MCF 10A (cell line): ENCODE data around the gene CERS6. TPM values are rescaled to one million over a fixed set of nuclear protein-coding genes. Genes with fewer than 3 reads are reported as not detected.
A peak's percentile ranks its signal among the peaks of the same experiment; 100 is the strongest.

Experiments used
- BruUV-seq: library from RNA; stranded (reverse); fragments of 400-500 nt; replicated peaks from 2 replicates; lab custom pipeline; 2021; lab: Mats Ljungman, UMichigan
- CTCF ChIA-PET: fragments of 300-600 bp; sonication (Branson Sonifier 250); formaldehyde crosslinking; extraction: SDS; loops from one replicate; lab custom pipeline; 2021; ENCODE audit warnings: antibody characterized with exemption, inconsistent platforms; lab: Yijun Ruan, JAX
- POLR2A ChIA-PET: fragments of 300-600, 350-650 bp; sonication (Branson Sonifier 250); formaldehyde crosslinking; extraction: SDS; loops from one replicate; lab custom pipeline; 2020; ENCODE audit warnings: antibody characterized with exemption, inconsistent platforms; lab: Yijun Ruan, JAX
- DNase-seq: peaks from one replicate; pipeline ENCODE4 v3.0.0-alpha.2; 2018; ENCODE audit not compliant: unreplicated experiment
- H3K27ac Mint-ChIP-seq: one replicate; pipeline ENCODE4 v1.8.0; 2022; ENCODE audit warnings: mild to moderate bottlenecking, low read depth, mixed read lengths; ENCODE audit not compliant: unreplicated experiment
- H3K27me3 Mint-ChIP-seq: one replicate; pipeline ENCODE4 v1.8.0; 2022; ENCODE audit warnings: mixed read lengths; ENCODE audit not compliant: insufficient read depth, unreplicated experiment
- H3K36me3 Mint-ChIP-seq: one replicate; pipeline ENCODE4 v1.8.0; 2022; ENCODE audit warnings: mild to moderate bottlenecking, moderate library complexity, mixed read lengths; ENCODE audit not compliant: insufficient read depth, unreplicated experiment
- H3K4me1 Mint-ChIP-seq: one replicate; pipeline ENCODE4 v1.8.0; 2022; ENCODE audit warnings: mixed read lengths; ENCODE audit not compliant: insufficient read depth, unreplicated experiment
- H3K4me3 Mint-ChIP-seq: one replicate; pipeline ENCODE4 v1.8.0; 2022; ENCODE audit warnings: mild to moderate bottlenecking, moderate library complexity, mixed read lengths; ENCODE audit not compliant: unreplicated experiment
- H3K9me3 Mint-ChIP-seq: one replicate; pipeline ENCODE4 v1.8.0; 2022; ENCODE audit warnings: mixed read lengths; ENCODE audit not compliant: unreplicated experiment
- intact Hi-C: fragments of 100-400 bp; cut with micrococcal nuclease; formaldehyde crosslinking; loops from 2 replicates; pipeline ENCODE4 v1.14.1; 2022
- total RNA-seq: library from RNA; stranded (reverse); gene quantifications from 2 replicates; pipeline ENCODE4 v1.2.3, GENCODE V29; 2022
- TF ChIP-seq, protein P1 (sequence below): fragments of 200-600 bp; IDR thresholded peaks from one replicate; pipeline ENCODE4 v1.8.0; 2022; ENCODE audit warnings: antibody characterized with exemption, mild to moderate bottlenecking; ENCODE audit not compliant: unreplicated experiment

The CERS6 gene
- total RNA-seq, 1 experiment from 2014 or later, result 27.4 TPM

DNA sequence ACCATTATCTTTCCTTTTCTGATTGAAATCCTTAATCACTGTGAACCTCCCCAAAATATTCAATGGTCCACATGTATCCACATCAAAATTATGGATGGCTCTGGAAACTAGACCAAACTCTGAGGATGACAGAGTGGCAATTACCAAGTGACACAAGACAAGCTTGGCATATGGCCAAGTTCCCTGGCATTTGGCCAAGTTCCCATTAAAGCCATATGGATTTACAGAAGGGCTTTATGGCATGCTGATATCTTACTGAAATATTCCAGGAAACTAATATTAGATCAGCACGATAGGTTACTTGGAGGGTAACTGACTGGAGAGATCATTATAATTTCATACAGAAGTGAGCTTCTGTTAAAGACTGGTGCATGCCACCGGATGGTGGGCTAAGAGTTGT is 21.9 kb upstream of the CERS6 start:
- peaks cover 2% of the 10 kb centered on the region for H3K4me1 Mint-ChIP-seq
- ChIA-PET POLR2A (interaction anchor here (1.3 kb wide), 1 partner anchor 18 kb away, joined by 3 read pairs; no protein-coding TSS in a partner anchor), CTCF (interaction anchor here (0.6 to 0.7 kb wide), 2 partner anchors 49 to 97 kb away, joined by 3 read pairs; no protein-coding TSS in a partner anchor)
- intact Hi-C loops, result no loop called here
- H3K27me3 Mint-ChIP-seq, result no peaks in the 10 kb centered on the region
- TF ChIP-seq, protein P1, sequence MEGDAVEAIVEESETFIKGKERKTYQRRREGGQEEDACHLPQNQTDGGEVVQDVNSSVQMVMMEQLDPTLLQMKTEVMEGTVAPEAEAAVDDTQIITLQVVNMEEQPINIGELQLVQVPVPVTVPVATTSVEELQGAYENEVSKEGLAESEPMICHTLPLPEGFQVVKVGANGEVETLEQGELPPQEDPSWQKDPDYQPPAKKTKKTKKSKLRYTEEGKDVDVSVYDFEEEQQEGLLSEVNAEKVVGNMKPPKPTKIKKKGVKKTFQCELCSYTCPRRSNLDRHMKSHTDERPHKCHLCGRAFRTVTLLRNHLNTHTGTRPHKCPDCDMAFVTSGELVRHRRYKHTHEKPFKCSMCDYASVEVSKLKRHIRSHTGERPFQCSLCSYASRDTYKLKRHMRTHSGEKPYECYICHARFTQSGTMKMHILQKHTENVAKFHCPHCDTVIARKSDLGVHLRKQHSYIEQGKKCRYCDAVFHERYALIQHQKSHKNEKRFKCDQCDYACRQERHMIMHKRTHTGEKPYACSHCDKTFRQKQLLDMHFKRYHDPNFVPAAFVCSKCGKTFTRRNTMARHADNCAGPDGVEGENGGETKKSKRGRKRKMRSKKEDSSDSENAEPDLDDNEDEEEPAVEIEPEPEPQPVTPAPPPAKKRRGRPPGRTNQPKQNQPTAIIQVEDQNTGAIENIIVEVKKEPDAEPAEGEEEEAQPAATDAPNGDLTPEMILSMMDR, result no peak
- peak; percentile 30 for DNase-seq
- no peak overlapping the region for H3K4me3 Mint-ChIP-seq
- no peaks in the 10 kb centered on the region for H3K9me3 Mint-ChIP-seq
- BruUV-seq, result no TSS peak
- H3K27ac Mint-ChIP-seq, result no peak overlapping the region
- H3K36me3 Mint-ChIP-seq, result no peaks in the 10 kb centered on the region

DNA sequence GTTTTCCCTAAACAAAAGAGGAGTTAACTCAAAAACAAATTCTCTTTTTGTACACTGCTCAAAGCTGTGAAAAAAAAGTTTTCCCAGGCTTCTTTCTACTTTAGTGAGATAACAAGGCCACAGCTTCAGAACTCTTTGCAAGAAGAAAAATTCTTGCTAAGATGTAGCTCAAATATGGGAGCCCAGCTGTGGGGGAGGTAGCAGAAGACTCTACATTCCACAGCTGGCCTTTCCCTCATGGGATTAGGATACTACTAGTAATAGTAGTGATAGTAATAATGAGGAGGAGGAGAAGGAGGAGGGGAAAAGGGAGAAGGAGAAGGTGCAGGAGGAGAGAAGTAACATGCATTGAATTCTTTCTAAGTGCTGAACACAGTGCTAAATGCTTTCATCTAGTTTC is 19.2 kb upstream of the CERS6 start:
- Mint-ChIP-seq H3K4me3 (no peak overlapping the region), H3K27ac (no peak overlapping the region), H3K36me3 (no peaks in the 10 kb centered on the region), H3K9me3 (no peaks in the 10 kb centered on the region), H3K4me1 (peaks cover 9% of the 10 kb centered on the region), H3K27me3 (no peaks in the 10 kb centered on the region)
- DNase-seq, result no peak
- TF ChIP-seq, protein P1, result no peak
- ChIA-PET POLR2A (interaction anchor here (0.8 kb wide), 1 partner anchor 147 kb away, joined by 3 read pairs; no protein-coding TSS in a partner anchor), CTCF (no interaction called here)
- BruUV-seq, result no TSS peak
- intact Hi-C loops, result no loop called here

DNA sequence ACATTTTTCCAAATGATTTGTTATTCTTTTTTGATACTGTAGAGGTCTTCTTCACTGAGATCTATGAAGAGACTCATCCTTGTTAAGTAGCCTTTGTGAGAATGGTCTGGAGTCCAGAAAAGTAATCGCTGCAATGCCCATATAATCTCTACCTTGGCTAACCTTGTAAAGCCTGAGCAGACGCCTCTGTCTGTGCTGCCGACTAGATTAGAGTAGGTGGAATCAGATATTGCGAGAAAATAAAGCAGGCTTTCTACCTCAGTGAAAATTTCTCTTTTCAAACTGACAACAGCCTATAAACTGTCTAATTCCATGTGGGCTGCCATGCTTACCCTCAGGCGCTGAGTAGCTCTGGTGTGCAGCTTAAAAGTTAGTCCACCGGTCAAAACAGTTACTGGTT is 17.5 kb upstream of the CERS6 start:
- TF ChIP-seq, protein P1, result no peak
- CTCF ChIA-PET, result interaction anchor here (0.6 to 0.9 kb wide), 2 partner anchors 11 to 92 kb away, joined by 3 read pairs; no protein-coding TSS in a partner anchor
- peaks cover 9% of the 10 kb centered on the region for H3K4me1 Mint-ChIP-seq
- H3K36me3 Mint-ChIP-seq, result no peaks in the 10 kb centered on the region
- POLR2A ChIA-PET, result interaction anchor here (0.7 kb wide), 1 partner anchor 298 kb away, joined by 3 read pairs; no protein-coding TSS in a partner anchor
- H3K4me3 Mint-ChIP-seq, result no peak overlapping the region
- intact Hi-C loops, result no loop called here
- H3K27me3 Mint-ChIP-seq, result no peaks in the 10 kb centered on the region
- H3K27ac Mint-ChIP-seq, result no peak overlapping the region
- no TSS peak for BruUV-seq
- H3K9me3 Mint-ChIP-seq, result no peaks in the 10 kb centered on the region
- no peak for DNase-seq

DNA sequence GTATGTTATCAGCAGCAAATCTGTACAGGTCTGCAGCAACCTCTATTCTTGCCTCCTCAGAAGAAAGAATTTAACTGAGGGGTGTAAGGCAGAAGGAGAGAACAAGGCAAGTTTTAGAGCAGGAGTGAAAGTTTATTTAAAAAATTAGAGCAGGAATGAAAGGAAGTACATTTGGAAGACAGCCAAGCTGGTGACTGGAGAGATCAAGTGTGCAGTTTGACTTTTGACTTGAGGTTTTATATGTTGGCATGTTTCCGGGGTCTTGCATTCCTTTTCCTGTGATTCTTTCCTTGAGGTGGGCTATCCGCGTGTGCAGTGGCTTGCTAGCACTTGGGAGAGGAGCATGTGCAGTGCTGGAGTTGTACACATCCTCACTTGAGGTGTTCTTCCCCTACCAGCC is 16.5 kb upstream of the CERS6 start:
- peak; percentile 33 for DNase-seq
- CTCF ChIA-PET, result no interaction called here
- H3K36me3 Mint-ChIP-seq, result no peaks in the 10 kb centered on the region
- peaks cover 7% of the 10 kb centered on the region for H3K9me3 Mint-ChIP-seq
- no TSS peak for BruUV-seq
- no peak overlapping the region for H3K4me3 Mint-ChIP-seq
- H3K27ac Mint-ChIP-seq, result no peak overlapping the region
- TF ChIP-seq, protein P1, result no peak
- H3K4me1 Mint-ChIP-seq, result peaks cover 9% of the 10 kb centered on the region
- H3K27me3 Mint-ChIP-seq, result no peaks in the 10 kb centered on the region
- intact Hi-C loops, result no loop called here
- POLR2A ChIA-PET, result interaction anchor here (1.3 kb wide), 1 partner anchor 10 kb away, joined by 4 read pairs; no protein-coding TSS in a partner anchor
